SJSA1 (cell line): Measurements from ENCODE around the gene ZYX. TPM values are rescaled to one million over a fixed set of nuclear protein-coding genes. Genes with fewer than 3 reads are reported as not detected.
"Not testable (repeated sequence)": the region's sequence is repeated elsewhere in the genome, so short reads cannot be mapped to it uniquely, and the experiment has no call there.

ENCODE experiments used
- DNase-seq, 2 experiments: peaks; one replicate each; pipeline ENCODE4 v3.0.0-alpha.2; 2015 to 2020; ENCODE audit warnings: low spot score in 2 of 2, low read depth in 1 of 2
- H3K27ac ChIP-seq: fragments of 250-450 bp; sonication (Bioruptor Pico); 2 replicates; pipeline ENCODE4 v1.5.1; 2020; ENCODE audit warnings: mild to moderate bottlenecking, moderate library complexity
- H3K27me3 ChIP-seq: fragments of 250-450 bp; sonication (Bioruptor Pico); replicated peaks from 2 replicates; pipeline ENCODE4 v1.5.1; 2020; ENCODE audit warnings: mild to moderate bottlenecking, moderate library complexity
- H3K36me3 ChIP-seq: fragments of 250-450 bp; sonication (Bioruptor Pico); 2 replicates; pipeline ENCODE4 v1.5.1; 2020; ENCODE audit warnings: mild to moderate bottlenecking
- H3K4me1 ChIP-seq: fragments of 250-450 bp; sonication (Bioruptor Pico); replicated peaks from 2 replicates; pipeline ENCODE4 v1.6.1; 2021; ENCODE audit warnings: mild to moderate bottlenecking
- H3K4me3 ChIP-seq: fragments of 250-450 bp; sonication (Bioruptor Pico); 2 replicates; pipeline ENCODE4 v1.5.1; 2020; ENCODE audit warnings: mild to moderate bottlenecking
- H3K9me3 ChIP-seq: fragments of 250-450 bp; sonication (Bioruptor Pico); replicated peaks from 2 replicates; pipeline ENCODE4 v1.5.1; 2020; ENCODE audit warnings: mild to moderate bottlenecking
- total RNA-seq: library from RNA; depleted of rRNA; stranded (reverse); fragments of >200 nt; shearing (Covaris generic); gene quantifications from 2 replicates; pipeline ENCODE4 v1.2.3, GENCODE V29; 2014

Gene ZYX
- total RNA-seq, 1 experiment from 2014 or later, result 86.5 TPM

DNA sequence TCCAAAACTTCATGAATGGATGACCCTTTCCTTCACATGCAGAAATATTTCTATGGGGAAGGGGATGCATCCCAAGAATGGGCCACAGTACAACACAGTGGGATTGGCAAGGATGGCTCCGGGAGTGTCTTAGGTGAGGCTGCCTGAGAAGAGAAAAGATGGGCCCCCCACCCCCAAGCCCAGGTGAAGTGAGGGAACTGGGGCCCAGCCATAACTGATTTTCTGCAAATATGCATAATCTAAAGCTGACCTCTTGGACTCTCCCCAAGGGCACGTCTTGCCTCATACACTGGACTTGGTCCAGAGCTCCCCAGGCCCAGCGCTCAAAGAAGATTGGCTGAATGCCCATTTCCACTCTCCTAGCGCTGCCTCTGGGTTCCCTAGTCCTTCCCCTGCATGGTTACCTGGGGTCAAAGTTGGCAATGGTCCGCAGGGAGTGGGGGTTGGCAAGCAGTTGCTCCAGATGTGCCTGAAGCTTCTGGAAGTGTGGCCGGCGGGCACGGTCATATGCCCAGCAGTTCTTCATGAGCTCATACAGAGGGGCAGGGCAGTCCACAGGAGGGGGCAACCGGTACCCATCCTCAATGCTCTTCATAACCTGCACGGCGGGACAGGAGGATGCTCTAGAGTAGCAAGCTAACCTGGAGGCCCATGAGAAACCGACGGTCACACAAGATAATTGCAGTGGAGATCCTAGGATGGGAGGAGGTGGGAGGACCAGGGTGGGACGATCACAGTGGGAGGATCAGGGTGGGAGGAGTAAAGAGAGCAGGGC is 12.3 kb downstream of the ZYX start:
- DNase-seq, result no peak
- H3K9me3 ChIP-seq, result no peaks in the 10 kb centered on the region
- H3K27me3 ChIP-seq, result no peaks in the 10 kb centered on the region
- H3K4me1 ChIP-seq, result peaks cover 9% of the 10 kb centered on the region
- no peak overlapping the region for H3K27ac ChIP-seq
- H3K4me3 ChIP-seq, result no peak overlapping the region
- peaks cover 51% of the 10 kb centered on the region for H3K36me3 ChIP-seq

DNA sequence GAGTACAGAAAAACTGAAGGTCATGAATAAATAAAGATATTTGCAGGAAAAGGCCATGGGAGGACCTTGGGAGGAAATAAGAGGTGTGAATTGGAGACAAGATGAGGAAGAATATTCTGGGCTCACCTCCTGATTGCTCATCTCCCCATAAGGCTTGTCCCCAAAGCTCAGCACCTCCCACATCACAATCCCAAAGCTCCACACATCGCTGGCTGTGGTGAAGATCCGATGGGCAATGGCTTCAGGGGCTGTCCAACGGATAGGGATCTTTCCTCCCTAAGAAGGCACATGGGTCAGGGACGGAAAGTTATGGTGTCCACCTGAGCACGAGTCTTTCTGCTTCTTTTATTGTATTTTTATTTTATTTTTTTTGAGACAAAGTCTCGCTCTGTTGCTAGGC is 12.9 kb downstream of the ZYX start:
- DNase-seq, result no peak

DNA sequence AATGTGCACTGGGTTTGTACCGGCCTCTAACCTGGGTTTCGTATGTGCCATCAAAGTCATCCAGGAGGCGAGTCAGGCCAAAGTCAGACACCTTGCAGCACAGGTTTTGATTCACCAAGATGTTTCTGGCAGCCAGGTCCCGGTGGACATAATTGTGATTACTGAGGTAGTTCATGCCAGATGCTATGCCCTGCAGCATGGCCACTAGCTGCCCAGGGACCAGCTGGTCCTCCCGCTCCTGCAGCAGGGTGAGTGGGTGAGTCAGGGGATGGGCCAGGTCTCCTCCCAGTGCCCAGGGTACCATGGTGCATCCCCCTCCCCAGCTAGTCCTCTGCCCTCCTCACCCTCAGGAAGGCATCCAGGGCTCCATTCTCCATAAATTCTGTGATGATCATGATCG is 13.6 kb downstream of the ZYX start:
- DNase-seq, result no peak
- peaks cover 9% of the 10 kb centered on the region for H3K4me1 ChIP-seq

More for the DNA sequence above, 12.9 kb downstream of the ZYX start:
- Histone ChIP-seq H3K27me3 (no peaks in the 10 kb centered on the region), H3K27ac (no peak overlapping the region), H3K4me3 (no peak overlapping the region), H3K36me3 (peaks cover 44% of the 10 kb centered on the region), H3K4me1 (peaks cover 9% of the 10 kb centered on the region), H3K9me3 (no peaks in the 10 kb centered on the region)

DNA sequence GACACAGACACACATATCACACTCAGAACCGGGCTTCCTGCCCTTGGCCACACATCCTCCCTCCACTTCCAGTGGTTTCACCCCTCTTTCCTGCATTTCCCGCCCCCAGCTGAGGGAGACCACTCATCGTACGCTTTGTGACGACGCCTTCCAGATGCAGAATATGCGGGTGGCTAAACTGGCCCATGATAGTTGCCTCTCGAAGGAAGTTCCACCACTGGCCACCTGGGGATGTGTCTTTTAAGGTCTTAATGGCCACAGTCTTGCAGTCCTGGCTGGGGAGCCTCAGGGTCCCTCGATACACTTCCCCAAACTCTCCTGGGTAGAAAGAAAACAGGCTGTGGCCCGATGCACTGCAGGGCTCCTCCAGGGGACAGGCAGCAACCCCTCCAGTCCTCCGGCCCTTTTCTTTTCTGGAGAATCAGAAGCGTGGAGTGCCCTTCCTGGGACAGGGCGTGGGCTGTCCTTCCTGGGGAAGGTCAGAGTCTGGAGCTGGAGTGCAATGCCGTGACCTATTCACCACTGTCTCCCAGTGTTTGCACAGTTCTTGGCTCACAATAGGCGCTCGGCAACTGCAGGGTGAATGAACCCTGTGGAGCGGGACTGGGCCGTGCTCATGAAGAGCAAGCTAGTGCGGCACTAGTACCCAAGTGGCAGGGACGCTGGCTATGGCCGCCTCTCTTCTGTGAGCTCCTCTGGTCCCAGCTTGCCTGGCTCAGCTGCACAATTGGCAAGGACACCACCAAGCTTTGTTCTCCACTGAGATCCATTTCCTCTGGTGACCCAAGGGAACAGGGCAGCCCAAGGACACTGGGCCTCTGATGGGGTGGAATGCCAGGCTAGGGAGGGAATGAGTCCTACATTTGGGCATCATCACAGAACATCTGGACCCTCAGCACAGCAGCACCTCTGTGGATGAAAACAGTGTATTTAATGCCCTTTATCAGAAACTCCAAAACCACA is 14.3 kb downstream of the ZYX start:
- no peaks in the 10 kb centered on the region for H3K9me3 ChIP-seq
- H3K36me3 ChIP-seq, result peaks cover 30% of the 10 kb centered on the region
- H3K4me1 ChIP-seq, result peaks cover 9% of the 10 kb centered on the region
- no peak for DNase-seq
- no peak overlapping the region for H3K4me3 ChIP-seq
- peaks cover 7% of the 10 kb centered on the region; the same call in 1 of the 2 replicates for H3K27me3 ChIP-seq
- no peak overlapping the region for H3K27ac ChIP-seq

More for the DNA sequence above, 13.6 kb downstream of the ZYX start:
- H3K27ac ChIP-seq, result no peak overlapping the region
- H3K9me3 ChIP-seq, result no peaks in the 10 kb centered on the region
- H3K4me3 ChIP-seq, result no peak overlapping the region
- peaks cover 37% of the 10 kb centered on the region for H3K36me3 ChIP-seq
- peaks cover 2% of the 10 kb centered on the region; the same call in 1 of the 2 replicates for H3K27me3 ChIP-seq

DNA sequence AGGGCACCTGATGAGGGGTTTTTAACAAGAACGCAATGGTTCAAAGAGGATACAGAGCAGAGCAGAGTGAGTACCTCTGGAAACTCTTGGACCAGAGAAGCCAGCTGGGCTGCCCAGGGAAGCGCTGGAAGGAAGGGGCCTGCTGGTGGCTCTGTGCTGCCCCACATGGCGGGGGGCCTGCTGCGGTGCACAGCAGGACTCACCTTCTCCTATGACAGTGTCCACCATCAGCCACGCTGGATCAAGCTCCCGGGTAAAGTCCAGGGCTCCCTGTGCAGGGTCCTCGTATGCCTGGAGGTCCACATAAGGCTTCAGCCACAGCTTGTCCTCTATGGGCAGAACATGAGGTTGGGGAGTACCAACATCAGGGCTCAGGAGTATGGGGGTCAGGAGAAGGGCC is 15.0 kb downstream of the ZYX start:
- no peak for DNase-seq
- peaks cover 7% of the 10 kb centered on the region; the same call in 1 of the 2 replicates for H3K27me3 ChIP-seq
- no peak overlapping the region for H3K4me3 ChIP-seq
- peaks cover 9% of the 10 kb centered on the region for H3K4me1 ChIP-seq
- H3K27ac ChIP-seq, result no peak overlapping the region
- H3K36me3 ChIP-seq, result peaks cover 23% of the 10 kb centered on the region
- H3K9me3 ChIP-seq, result no peaks in the 10 kb centered on the region

DNA sequence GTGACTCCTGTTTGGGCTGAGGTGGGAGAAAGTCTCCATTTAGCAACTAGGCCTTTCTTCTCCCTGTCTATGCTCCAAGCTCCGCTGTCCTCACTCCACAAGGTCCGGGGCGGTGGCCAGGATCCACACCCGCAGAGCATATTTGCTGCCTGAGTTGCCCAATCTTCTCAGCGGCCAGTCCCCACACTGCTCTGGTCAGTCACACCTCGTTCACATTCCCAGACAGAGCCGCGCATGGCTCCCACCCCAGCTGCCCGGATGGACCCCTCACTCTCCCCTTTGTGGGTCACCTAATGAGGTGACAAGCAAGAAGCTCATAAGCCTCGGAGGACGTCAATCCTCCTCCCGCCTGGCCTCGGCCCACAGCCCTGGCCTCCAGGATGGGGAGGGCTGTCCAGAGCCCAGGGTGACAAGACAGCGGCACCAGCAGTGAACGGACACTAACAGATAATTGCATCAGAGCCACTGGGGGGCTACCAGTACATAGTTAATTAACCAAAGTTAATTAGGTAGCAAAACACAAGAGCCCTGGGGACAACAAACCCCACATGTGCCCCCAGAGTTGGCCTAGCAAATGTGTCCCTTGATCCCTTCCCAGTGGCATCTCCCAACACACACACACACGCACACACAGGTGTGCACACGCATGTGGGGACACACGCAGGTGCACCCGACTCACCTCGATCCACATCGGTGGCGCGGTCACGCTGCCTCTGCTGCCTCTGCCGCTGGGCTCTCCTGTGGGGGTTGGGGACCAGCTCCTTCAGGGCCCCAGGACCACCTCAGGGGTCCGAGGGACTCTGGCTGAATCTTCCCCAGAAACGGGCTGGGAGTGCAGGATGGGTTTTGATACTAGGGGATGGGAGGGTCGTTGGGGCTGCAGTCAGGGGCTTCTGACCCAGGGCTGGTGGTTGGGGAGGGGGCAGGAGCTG is 15.7 kb downstream of the ZYX start:
- no peak for DNase-seq
- H3K27me3 ChIP-seq, result peaks cover 7% of the 10 kb centered on the region; the same call in 1 of the 2 replicates
- no peak overlapping the region for H3K27ac ChIP-seq
- no peaks in the 10 kb centered on the region for H3K9me3 ChIP-seq
- H3K4me1 ChIP-seq, result peaks cover 2% of the 10 kb centered on the region
- no peak overlapping the region for H3K4me3 ChIP-seq
- peaks cover 16% of the 10 kb centered on the region for H3K36me3 ChIP-seq

DNA sequence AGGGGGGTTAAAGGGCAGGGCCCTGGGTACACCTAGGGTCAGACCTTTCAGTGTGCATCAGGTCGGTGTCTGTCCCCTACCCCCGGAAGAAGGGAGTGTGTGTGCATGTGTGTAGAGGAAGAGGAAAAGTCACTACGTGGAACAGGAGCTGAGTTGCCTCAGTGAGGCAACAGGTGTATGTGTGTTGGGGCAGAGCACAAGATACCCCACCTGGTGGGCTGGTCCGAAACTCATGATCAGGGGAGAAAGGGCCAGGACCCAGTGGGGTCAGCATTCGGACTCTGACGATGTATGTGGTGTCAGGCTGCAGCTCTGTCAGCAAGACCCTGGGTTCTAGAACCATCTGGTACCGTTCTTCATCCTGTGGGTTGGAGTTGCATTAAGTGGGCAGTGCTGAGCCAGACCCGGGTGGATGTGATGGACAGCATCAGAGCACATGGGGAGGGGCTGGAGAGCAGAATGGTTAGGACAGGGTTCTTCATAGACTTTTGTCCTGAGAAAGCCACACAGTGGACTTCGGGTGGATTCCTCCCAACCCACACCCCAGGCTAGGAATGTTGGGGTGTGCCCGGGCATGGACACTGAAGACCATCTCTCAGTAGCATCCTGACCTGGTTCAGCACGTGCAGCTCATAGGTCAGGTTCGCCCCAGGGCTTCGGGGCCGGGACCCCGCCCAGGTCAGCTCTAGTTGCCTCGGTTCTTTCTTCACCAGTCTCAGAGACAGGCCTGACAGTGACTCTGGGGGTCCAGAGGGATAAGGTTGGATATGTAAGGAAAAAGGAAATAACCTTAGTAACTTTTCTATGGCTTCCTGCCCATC is 16.8 kb downstream of the ZYX start:
- no peaks in the 10 kb centered on the region for H3K9me3 ChIP-seq
- H3K27me3 ChIP-seq, result peaks cover 7% of the 10 kb centered on the region
- no peak for DNase-seq
- no peak overlapping the region for H3K4me3 ChIP-seq
- H3K4me1 ChIP-seq, result no peaks in the 10 kb centered on the region
- peaks cover 6% of the 10 kb centered on the region for H3K36me3 ChIP-seq
- no peak overlapping the region for H3K27ac ChIP-seq

DNA sequence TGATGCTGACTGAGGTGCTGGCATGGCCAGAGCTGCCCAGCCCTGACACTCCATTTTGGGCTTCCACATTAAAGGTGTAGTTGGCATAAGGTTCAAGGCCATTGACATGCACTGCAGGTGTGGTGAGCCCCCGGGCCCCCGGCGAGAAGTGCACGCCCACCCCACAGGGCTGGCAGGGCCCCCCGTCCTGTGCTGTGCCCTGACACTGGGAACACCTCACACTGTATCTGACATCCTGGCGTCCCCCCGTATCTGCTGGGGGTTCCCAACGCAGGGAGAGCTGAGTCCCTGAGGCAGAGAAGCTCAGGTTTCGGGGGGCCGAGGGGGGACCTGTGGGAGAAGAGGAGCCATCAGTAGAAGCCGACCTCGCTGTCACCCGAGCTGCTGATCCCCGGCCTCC is 17.5 kb downstream of the ZYX start:
- Histone ChIP-seq H3K4me1 (no peaks in the 10 kb centered on the region), H3K27me3 (peaks cover 7% of the 10 kb centered on the region), H3K27ac (no peak overlapping the region), H3K4me3 (no peak overlapping the region), H3K36me3 (no peaks in the 10 kb centered on the region), H3K9me3 (no peaks in the 10 kb centered on the region)
- no peak for DNase-seq

DNA sequence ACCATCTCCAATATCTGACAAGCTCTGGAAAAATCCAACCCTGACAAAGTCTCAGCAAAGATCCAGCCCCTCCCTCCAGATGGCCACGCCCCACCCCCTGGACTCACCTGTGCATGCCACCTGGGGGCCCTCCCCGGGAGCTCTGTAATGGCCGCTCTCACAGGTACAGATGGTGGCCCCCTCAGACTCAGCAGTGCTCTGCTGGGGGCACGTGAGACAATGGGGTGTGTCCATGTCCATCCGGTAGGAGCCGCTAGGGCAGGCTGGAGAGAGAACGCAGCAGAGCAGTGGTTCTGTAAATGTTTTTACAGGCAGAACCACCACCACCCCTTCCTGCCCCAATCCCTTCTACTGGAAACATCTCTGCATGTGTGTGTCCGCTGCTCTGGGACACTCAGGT is 18.0 kb downstream of the ZYX start:
- no peaks in the 10 kb centered on the region for H3K36me3 ChIP-seq
- H3K9me3 ChIP-seq, result no peaks in the 10 kb centered on the region
- H3K27ac ChIP-seq, result no peak overlapping the region
- H3K4me3 ChIP-seq, result no peak overlapping the region
- H3K27me3 ChIP-seq, result peaks cover 7% of the 10 kb centered on the region
- no peaks in the 10 kb centered on the region for H3K4me1 ChIP-seq
- no peak for DNase-seq

DNA sequence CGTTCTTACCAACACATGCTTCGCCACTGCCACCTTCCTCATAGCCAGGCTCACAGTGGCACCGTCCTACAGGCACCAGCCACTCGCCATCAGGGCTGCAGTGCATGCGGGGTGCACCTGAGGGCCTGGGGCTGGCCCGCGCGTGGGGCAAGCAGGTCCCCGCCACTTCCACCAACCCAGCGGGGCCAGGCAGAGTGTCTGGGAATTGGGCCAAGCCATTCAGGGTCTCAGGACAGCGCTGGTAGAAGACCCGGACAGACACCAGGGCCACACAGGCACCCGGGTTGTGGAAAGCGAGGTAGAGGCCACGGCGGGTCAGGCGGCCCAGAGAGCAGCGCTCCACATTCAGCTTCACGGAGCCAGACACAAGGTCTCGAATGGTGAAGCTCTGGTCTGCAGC is 18.5 kb downstream of the ZYX start:
- Histone ChIP-seq H3K27me3 (peaks cover 10% of the 10 kb centered on the region), H3K36me3 (no peaks in the 10 kb centered on the region), H3K4me1 (no peaks in the 10 kb centered on the region), H3K4me3 (no peak overlapping the region), H3K27ac (no peak overlapping the region), H3K9me3 (no peaks in the 10 kb centered on the region)
- no peak for DNase-seq

DNA sequence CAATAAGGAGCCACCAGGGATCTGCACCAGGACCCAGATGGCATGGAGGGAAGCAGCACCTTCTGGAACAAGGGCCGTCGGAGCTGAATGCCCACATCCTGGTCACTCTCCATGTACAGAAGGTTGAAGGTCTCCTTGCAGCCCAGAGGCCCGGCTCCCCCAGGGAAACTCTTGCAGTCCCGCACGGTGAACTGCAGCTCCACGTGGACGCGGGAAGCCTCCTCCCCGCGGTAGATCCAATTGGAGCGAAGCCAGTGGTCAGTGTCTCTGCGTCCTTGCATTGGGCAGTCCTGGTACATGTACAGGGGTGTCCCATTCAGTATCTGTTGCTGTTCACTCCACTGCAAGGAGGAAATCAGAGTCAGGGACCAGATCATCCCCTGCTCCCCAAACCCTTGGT is 20.1 kb downstream of the ZYX start:
- Histone ChIP-seq H3K4me1 (no peaks in the 10 kb centered on the region), H3K4me3 (no peak overlapping the region), H3K36me3 (no peaks in the 10 kb centered on the region), H3K9me3 (no peaks in the 10 kb centered on the region), H3K27ac (no peak overlapping the region), H3K27me3 (peaks cover 16% of the 10 kb centered on the region)
- DNase-seq, result no peak

DNA sequence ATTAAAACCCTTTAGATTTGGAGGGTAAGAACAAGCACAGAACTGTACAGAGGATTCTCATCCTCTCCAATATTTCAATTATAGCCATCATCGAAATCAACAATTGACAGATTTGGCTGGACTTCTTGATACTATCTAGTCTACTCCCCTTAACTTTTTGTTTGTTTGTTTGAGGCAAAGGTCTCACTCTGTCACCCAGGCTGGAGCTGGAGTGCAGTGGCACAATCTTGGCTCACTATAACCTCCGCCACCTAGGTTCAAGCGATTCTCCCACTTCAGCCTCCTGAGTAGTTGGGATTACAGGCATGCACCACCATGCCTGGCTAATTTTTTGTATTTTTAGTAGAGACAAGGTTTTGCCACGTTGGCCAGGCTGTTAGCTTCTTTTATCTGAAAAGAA is 21.1 kb downstream of the ZYX start:
- not testable (repeated sequence) for H3K9me3 ChIP-seq, H3K27ac ChIP-seq, H3K4me3 ChIP-seq, DNase-seq, H3K36me3 ChIP-seq, H3K4me1 ChIP-seq
- peaks cover 16% of the 10 kb centered on the region for H3K27me3 ChIP-seq
